RKO (cell line): Measurements from ENCODE around the gene NPIPB4.
"Not testable (repeated sequence)": the region's sequence is repeated elsewhere in the genome, so short reads cannot be mapped to it uniquely, and the experiment has no call there.

Source experiments
- DNase-seq: peaks from one replicate; pipeline ENCODE4 v3.0.0-alpha.2; 2016; ENCODE audit warnings: low spot score

The NPIPB4 gene

DNA sequence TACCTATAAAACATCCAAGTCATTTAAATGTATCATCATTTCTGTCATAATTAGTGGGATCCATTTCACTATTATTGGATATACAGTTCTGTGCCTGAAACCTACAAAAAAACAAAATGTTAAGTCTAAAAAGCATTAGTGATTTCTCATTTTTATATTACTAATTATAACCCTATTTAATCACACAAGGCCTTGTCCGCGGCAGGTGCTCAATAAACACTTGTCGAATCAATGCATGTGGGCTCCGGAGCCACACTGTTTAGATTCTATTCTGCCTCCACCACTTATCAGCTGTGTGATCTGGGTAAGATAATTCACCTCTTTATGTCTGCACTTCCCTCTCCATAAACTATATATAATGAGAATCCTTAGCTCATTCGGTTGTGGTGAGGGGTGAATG, at the start of gene NPIPB4:
NPIPB4 (minus strand) TSS at position 101 of the 400 bp plus-strand sequence. CDS start 378 bp downstream, outside the sequence.
- DNase-seq = not testable (repeated sequence)

DNA sequence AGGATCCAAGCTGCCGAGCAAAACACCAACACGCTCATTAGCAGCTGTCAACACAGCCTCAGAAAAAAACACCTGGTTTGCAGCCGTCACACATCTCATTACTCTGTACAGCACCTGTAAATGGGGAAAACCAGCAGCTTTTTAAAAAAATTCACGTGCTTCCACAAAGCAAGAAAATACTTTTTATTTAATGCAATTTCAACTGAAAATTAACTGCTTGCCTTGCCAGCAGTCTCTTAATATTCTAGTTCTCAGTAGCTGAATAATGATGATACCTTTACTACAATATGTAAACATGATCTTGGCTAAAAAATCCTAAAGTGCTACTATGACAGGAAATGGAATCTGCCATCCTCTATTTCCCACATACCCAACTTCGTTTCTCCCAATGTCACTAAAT, 41.4 kb upstream of the NPIPB4 start:
- DNase-seq = not testable (repeated sequence)

DNA sequence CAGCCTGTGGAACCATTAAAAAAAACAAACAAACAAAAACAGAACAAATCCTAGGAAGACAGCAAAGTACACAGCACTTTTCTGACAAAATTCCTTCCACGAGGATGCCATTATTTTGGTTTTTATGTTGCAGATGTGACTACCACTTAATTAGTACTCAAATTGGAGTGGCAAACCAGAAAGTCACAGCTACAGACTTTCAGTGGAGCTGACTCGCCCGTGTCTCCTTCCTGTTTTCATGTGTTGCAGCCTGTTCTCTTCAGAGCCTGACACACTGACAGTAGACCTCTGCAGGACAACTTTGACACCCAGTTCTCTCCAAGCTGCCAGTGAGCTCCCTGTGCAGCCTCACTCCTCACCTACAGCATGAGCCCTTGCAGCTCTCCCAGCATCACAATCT, 24.4 kb upstream of the NPIPB4 start:
- not testable (repeated sequence) for DNase-seq

DNA sequence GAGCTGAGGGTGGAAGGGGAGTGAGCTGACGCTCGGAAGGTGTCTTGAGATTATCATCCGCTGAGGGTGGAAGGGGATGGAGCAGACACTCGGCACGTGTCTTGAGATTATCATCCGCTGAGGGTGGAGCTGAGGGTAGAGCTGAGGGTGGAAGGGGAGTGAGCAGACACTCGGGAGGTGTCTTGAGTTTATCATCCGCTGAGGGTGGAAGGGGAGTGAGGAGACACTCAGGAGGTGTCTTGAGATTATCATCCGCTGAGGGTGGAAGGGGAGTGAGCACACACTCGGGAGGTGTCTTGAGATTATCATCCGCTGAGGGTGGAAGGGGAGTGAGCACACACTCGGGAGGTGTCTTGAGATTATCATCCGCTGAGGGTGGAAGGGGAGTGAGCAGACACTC, 20.4 kb downstream of the NPIPB4 start:
- DNase-seq = not testable (repeated sequence)

DNA sequence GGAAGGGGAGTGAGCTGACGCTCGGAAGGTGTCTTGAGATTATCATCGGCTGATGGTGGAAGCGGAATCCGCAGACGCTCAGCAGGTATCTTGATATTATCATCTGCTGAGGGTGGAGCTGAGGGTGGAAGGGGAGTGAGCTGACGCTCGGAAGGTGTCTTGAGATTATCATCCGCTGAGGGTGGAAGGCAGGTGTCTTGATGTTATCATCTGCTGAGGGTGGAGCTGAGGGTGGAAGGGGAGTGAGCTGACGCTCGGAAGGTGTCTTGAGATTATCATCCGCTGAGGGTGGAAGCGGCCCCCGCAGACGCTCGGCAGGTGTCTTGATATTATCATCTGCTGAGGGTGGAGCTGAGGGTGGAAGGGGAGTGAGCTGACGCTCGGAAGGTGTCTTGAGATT, 21.2 kb downstream of the NPIPB4 start:
- DNase-seq = not testable (repeated sequence)

DNA sequence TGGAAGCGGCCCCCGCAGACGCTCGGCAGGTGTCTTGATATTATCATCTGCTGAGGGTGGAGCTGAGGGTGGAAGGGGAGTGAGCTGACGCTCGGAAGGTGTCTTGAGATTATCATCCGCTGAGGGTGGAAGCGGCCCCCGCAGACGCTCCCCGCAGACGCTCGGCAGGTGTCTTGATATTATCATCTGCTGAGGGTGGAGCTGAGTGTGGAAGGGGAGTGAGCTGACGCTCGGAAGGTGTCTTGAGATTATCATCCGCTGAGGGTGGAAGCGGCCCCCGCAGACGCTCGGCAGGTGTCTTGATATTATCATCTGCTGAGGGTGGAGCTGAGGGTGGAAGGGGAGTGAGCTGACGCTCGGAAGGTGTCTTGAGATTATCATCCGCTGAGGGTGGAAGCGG, 21.8 kb downstream of the NPIPB4 start:
- not testable (repeated sequence) for DNase-seq

DNA sequence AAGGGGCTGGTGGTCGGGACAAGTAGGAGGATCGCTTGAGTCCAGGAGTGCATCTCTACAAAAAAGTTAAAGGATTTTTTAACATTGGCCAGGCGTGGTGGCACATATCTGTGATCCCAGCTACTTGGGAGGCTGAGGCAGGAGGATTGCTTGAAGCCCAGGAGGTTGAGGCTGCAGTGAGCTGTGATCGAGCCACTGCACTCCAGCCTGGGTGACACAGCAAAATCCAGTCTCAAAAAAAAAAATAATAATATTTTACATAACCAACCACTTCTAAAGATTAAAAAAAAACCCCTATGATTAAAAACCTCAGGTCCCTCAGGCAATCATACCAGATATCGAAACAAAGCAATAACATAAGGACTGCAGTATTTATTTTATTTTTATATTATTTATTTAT, 23.3 kb downstream of the NPIPB4 start:
- not testable (repeated sequence) for DNase-seq

DNA sequence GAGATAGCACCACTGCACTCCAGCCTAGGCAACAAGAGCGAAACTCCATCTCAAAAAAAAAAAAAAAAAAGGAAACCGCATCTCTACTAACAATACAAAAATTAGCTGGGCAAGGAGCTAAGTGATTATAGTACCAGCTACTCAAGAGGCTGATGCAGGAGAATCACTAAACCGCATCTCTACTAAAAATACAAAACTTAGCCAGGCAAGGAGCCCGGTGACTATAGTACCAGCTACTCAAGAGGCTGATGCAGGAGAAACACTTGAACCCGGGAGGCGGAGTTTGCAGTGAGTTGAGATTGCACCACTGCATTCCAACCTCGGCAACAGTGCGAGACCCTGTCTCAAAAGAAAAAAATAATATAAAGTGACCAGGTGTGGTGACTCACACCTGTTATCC, 27.6 kb downstream of the NPIPB4 start:
- DNase-seq = not testable (repeated sequence)

DNA sequence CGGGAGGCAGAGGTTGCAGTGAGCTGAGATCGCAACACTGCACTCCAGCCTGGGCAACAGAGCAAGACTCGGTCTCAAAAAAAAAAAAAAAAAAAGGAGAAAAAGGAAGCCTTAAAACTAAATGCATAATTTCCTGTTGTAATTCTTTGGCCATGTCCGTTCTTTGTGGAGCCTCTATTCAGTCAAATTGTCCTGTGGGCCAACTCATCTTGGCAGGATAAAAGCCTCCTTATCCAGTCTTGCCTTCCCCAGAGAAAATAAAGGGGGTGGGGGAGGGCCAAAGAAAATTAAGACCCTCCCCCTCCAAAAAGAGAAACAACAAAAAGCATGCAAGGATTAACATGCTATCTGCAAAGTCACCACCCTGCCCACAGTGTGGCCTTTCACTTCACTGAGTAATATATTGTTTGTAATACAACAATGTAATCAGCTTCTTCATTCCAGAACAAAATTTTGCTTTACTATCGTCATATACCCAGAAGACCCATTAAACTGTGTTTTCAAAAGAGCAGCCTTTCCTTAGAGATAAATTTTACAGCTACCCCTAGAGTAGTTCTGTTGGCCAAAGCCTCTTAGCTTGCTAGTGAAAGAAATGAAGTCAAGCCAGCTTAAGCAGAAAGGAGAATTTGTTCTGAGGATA, 31.4 kb downstream of the NPIPB4 start:
- not testable (repeated sequence) for DNase-seq

DNA sequence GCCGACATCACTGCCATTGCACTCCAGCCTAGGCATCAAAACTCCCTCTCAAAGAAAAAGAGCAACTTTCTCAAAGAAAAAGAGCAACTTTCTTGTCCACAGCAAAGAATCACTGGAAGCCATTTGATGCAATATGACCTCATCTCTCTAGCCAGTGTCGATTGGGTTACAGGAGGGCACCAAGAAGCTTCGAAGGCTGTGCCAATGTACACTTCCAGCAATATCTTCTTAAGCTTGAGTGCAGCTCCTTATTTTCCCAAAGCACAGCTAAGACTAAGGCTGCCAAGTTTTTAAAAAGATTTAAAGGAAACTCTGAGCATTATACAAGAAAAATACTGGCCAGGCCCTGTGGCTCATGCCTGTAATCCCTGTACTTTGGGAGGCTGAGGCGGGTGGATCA, 32.0 kb downstream of the NPIPB4 start:
- not testable (repeated sequence) for DNase-seq

DNA sequence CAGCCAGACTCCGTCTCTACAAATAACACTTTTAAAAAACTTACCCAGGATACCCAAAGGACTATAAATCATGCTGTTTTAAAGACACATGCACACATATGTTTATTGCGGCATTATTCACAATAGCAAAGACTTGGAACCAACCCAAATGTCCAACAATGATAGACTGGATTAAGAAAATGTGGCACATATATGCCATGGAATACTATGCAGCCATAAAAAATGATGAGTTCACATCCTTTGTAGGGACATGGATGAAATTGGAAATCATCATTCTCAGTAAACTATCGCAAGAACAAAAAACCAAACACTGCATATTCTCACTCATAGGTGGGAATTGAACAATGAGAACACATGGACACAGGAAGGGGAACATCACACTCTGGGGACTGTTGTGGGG, 34.3 kb downstream of the NPIPB4 start:
- DNase-seq = not testable (repeated sequence)

DNA sequence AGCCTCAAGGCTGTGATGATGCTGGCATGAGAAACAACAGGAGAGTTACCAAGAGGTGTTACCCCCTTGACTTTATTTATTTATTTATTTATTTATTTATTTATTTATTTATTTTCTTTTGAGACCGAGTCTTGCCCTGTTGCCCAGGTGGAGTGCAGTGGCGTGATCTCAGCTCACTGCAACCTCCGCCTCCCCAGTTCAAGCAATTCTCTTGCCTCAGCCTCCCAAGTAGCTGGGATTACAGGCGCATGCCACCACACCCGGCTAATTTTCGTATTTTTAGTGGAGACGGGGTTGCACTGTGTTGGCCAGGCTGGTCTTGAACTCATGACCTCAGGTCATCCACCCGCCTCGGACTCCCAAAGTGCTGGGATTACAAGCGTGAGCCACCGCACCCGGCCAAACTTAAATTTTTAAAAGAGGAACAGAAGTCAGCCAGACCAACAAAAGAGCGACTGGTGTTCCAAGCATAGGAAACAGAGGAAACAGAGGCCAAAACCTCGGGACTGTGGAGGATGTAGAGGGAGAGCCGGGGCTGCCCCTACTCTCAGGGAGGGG, 36.6 kb downstream of the NPIPB4 start:
- not testable (repeated sequence) for DNase-seq

DNA sequence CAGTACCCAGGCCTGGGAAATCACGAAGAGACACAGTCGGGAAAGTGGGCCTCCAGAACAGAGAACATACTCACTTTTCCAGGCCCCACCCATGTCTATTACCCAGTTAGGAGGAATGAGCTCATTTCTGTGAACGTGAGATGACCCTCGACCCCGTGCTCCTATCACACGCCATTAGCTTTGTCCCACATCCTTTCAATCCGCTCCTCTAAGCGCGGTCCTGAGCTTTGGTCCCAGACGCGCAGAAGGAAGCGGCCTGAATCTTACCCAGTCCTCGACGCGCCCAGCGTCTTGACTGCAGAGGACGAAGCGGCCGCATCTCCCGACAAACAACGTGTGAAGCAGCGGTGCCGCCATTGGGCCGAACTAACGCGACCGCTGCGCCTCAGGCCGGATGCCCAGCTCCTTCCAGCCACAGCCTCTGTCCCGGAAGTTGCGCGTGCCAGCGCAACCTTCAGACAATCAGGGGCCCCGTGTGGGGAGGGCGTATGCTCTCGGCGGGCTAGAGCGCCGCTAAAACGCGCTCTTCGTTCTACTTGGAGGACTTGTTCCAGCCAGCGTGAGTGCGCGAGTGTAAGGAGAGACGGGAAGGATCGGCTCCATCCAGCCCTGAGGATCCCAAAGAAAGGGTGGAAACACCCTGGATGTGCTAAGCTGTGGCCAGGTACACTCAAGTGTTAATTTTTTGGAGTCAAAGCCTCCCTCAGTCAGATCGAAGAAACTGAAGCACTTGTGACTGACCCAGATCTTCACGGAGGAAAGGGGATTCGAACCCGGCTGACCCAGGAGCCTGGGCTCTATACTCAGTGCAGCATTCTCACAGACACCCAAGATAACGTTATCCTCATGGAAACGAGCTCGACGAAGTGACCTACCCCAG, 37.3 kb downstream of the NPIPB4 start:
- DNase-seq = peak; percentile 85

DNA sequence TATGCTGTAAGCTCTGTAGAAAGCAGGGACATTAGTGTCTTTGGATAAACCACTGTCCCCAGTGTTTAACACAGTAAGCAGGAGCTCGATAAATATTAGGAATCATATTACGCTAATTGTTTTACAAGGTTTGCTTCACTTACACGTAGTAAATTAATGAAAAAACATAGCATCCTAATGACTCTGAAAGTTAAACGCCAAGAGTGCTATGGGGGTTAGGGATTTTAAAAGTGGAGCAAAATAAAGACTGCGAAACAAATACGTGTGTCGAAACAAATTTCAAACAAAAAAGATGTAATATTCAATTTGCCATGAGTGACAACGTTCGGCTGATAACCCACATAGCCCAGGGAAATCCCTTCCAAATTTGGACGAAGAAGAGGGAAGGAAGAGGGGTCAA, 37.9 kb downstream of the NPIPB4 start:
- not testable (repeated sequence) for DNase-seq

DNA sequence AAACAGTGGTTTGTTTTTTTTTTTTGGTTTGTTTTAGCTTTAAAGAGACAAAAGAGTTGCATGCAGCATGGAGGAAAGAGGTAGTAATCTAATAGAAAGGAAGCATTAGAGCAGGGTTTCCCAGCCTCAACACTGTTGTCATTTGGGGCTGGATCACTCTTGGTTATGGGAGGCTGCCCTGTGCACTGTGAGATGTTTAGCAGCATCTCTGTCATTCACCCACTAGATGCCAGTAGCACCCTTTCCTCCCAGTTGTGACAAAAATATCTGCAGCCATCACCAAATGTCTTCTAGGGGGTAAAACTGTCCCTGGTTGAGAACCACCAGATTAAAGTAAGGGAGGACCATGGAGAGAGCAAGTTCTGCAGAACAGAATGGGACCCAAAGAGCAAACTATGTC, 40.5 kb downstream of the NPIPB4 start:
- DNase-seq = not testable (repeated sequence)

DNA sequence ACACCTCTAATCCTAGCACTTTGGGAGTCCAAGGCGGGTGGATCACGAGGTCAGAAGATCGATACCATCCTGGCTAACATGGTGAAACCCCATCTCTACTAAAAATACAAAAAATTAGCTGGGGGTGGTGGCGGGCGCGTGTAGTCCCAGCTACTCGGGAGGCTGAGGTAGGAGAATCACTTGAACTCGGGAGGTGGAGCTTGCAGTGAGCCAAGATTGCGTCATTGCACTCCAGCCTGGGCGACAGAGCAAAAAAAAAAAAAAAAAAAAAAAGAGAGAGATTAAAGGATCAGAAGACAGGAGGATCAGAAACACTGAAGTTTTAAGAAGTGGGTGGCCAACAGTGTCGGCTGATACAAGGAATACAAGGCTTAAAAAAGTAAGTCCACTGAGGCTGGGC, 41.9 kb downstream of the NPIPB4 start:
- DNase-seq = not testable (repeated sequence)

DNA sequence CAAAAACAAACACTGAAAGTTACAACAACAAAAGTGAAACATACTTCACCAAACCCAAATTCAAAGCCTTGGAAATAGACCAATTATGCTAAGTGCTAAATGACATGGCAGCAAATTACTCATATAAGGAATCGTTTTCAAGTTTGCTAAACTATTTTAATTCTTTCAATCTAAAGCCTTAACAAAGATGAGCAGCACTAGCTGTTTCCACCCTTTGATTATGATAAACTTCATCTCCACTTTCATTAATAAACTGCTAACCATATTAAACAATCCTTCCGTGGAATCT, 55.2 kb downstream of the NPIPB4 start:
- not testable (repeated sequence) for DNase-seq

DNA sequence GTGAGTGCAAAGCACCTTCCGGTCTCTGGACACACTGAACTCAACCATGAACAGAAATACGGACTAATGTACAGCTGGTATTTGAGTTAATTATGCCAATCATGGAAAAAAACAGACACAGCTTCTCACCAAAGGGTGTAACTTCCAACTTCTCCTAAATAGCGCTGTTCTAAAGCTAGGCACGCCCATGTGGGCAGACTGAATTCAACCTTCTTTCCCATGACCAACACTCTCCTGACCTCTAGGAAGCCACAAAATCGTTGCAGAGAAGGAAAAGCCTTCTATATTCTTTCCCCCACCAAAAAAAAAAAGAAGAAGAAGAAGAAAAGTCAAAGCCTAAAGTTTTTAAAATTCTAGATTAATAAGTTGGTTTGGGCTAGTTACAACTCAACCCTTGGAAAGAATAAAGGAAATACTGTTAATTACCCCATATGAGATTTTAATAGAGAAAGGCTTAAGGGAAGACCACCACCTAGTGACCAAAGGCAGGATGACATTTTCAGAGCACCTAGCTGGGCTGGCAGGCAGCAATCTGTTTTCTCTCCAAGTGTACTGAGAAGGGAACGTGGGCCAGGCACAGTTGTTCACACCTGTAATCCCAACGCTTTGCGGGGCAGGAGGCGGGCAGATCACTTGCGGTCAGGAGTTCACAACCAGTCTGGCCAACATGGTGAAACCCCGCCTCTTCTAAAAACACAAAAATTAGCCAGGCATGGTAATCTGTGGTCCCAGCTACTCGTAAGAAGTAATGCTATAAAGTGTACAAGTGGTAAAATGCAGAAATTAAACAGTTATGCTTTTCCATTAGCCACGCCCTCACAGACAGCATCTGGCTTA, 55.8 kb downstream of the NPIPB4 start:
- peak; percentile 44 for DNase-seq

DNA sequence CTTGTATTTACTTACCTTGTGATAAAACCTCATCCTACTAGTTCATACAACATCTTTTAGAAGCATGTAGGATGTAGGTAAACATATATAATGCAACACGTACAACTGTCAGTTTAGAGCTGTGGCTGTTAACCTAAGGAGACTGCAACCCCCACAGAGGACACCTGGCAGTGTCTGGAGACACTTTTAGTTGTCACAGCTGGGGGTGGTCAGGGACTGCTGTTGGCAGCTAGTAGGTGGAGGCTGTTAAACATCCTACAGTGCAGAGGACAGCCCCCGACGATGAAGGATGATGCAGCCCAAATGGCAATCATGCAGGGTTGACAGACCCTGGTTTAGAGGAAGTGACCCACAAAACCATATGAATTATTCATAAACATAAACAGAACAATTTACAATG, 59.0 kb downstream of the NPIPB4 start:
- not testable (repeated sequence) for DNase-seq

DNA sequence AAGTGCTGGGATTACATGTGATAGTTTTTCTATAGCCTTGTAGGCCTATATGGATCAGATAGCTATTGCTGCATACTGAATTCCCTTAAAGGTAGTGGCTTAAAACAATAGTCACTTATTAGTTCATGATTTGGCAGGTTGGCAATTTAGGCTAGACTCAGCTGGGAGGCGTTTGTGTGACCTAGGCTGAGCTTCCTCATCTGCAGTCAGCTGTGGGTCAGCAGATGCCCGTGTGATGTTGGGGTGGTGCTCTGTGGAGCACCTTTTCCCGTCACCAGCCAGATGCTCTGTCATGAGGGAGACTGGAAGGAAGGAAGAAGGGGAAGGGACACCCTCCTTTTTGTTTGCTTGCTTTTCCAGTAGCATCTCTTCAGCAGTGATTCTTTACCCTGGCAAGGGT, 64.2 kb downstream of the NPIPB4 start:
- not testable (repeated sequence) for DNase-seq

DNA sequence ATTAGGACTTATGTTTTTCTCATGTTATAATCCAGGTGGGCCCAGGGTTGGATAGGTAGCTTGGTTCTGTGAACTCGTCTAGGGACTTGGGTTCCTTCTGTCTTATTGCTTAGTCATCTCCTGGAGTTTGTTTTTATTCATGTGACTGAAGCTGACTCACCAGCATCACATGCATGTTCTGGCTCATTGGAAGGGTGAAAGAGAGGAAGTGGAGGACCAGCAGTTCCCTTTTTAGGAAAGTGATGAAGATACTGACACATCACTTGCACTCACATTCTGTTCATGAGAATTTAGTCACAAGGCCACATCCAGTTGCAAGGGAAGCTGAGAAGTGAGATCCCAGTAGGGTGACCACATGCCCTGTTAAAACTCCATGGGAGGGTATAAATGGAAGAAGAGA, 67.0 kb downstream of the NPIPB4 start:
- DNase-seq = not testable (repeated sequence)
